Neural cell (in vitro differentiated cells): Measurements from ENCODE around the gene BEND7.

Experiments
- EP300 ChIP-seq: fragments of 450-650 bp; conservative IDR thresholded peaks from 2 replicates; pipeline ENCODE4 v1.6.1; 2014; ENCODE audit warnings: antibody characterized with exemption, mild to moderate bottlenecking, moderate library complexity; ENCODE audit not compliant: poor library complexity, severe bottlenecking
- EZH2 ChIP-seq: fragments of 200-600, 300-800 bp; shearing (Covaris generic), sonication (generic); IDR thresholded peaks from 2 replicates; pipeline ENCODE4 v1.6.1; 2014; ENCODE audit warnings: antibody characterized with exemption, low read length, borderline replicate concordance, mild to moderate bottlenecking; ENCODE audit not compliant: insufficient read depth, poor library complexity, severe bottlenecking
- MXI1 ChIP-seq: fragments of 450-650 bp; conservative IDR thresholded peaks from 2 replicates; pipeline ENCODE4 v1.6.1; 2014; ENCODE audit warnings: antibody characterized with exemption, mild to moderate bottlenecking; ENCODE audit not compliant: poor library complexity, severe bottlenecking
- POLR2AphosphoS5 ChIP-seq: IDR thresholded peaks from 2 replicates; pipeline ENCODE4 v1.6.1; 2012
- RAD21 ChIP-seq: fragments of 450-650 bp; conservative IDR thresholded peaks from 2 replicates; pipeline ENCODE4 v1.6.1; 2014; ENCODE audit warnings: antibody characterized with exemption, mild to moderate bottlenecking, moderate library complexity
- REST ChIP-seq: IDR thresholded peaks from 2 replicates; pipeline ENCODE4 v1.6.1; 2012; ENCODE audit warnings: borderline replicate concordance
- SMC3 ChIP-seq: fragments of 450-650 bp; conservative IDR thresholded peaks from 2 replicates; pipeline ENCODE4 v1.6.1; 2014; ENCODE audit warnings: antibody characterized with exemption, mild to moderate bottlenecking, moderate library complexity; ENCODE audit not compliant: poor library complexity
- TAF1 ChIP-seq: IDR thresholded peaks from 2 replicates; pipeline ENCODE4 v1.6.1; 2012; ENCODE audit warnings: low read depth
- TF ChIP-seq, protein P1 (sequence below): fragments of 450-650 bp; IDR thresholded peaks from 2 replicates; pipeline ENCODE4 v1.5.1; 2014; ENCODE audit warnings: antibody characterized with exemption, mild to moderate bottlenecking, moderate library complexity; ENCODE audit not compliant: poor library complexity, severe bottlenecking

DNA sequence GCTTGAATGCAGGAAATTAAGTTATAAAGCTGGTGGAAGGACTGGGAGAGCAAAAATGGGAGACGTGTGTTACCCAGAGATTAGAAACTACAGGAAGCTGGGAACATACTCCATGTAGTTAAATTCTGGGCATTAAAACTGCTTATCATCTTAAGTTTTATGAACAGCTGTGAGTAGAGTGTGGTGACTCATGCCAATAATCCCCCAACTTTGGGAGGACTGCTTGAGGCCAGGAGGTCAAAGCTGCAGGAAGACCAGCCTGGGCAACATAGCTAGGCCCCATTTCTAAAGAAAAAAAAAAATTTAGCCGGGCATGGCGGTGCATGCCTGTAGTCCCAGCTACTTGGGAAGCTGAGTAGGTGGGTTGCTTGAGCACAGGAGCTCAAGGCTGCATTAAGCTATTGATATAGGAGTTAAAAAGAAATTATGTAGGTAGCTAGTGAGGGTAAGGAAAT is 124.5 kb downstream of the BEND7 start:
- no peak for TF ChIP-seq POLR2AphosphoS5
- TF ChIP-seq, protein P1, sequence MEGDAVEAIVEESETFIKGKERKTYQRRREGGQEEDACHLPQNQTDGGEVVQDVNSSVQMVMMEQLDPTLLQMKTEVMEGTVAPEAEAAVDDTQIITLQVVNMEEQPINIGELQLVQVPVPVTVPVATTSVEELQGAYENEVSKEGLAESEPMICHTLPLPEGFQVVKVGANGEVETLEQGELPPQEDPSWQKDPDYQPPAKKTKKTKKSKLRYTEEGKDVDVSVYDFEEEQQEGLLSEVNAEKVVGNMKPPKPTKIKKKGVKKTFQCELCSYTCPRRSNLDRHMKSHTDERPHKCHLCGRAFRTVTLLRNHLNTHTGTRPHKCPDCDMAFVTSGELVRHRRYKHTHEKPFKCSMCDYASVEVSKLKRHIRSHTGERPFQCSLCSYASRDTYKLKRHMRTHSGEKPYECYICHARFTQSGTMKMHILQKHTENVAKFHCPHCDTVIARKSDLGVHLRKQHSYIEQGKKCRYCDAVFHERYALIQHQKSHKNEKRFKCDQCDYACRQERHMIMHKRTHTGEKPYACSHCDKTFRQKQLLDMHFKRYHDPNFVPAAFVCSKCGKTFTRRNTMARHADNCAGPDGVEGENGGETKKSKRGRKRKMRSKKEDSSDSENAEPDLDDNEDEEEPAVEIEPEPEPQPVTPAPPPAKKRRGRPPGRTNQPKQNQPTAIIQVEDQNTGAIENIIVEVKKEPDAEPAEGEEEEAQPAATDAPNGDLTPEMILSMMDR: no peak
- no peak for TF ChIP-seq EZH2
- TF ChIP-seq RAD21: no peak
- TF ChIP-seq MXI1: no peak
- TF ChIP-seq SMC3: no peak
- no peak for TF ChIP-seq REST
- no peak for TF ChIP-seq TAF1
- TF ChIP-seq EP300: no peak
